HG03097 (cell line): ENCODE results near the gene LRMDA.

ENCODE experiments used
- ATAC-seq: cut with Tn5 transposase; IDR thresholded peaks from one replicate; pipeline ENCODE4 v1.9.1; 2021; ENCODE audit not compliant: unreplicated experiment, low FRiP score

Gene LRMDA

DNA sequence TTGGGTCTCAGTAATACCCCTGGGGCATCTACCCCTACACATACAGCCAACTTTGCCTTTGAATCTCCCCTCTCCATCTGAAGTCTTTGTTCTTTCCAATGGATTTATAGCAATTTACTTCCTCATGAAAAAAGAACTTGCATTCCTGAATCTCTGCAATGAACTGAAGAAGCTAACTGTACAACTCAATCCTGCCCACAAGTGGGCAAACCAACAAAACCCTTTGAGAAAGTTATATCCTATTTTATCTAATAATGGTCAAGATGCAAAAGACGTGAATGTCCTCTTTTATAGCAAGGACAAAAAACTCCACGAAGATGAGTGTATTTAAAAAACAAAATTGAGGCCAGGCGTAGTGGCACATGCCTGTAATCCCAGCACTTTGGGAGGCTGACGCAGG, 991.3 kb downstream of the LRMDA start:
- ATAC-seq = no peak

DNA sequence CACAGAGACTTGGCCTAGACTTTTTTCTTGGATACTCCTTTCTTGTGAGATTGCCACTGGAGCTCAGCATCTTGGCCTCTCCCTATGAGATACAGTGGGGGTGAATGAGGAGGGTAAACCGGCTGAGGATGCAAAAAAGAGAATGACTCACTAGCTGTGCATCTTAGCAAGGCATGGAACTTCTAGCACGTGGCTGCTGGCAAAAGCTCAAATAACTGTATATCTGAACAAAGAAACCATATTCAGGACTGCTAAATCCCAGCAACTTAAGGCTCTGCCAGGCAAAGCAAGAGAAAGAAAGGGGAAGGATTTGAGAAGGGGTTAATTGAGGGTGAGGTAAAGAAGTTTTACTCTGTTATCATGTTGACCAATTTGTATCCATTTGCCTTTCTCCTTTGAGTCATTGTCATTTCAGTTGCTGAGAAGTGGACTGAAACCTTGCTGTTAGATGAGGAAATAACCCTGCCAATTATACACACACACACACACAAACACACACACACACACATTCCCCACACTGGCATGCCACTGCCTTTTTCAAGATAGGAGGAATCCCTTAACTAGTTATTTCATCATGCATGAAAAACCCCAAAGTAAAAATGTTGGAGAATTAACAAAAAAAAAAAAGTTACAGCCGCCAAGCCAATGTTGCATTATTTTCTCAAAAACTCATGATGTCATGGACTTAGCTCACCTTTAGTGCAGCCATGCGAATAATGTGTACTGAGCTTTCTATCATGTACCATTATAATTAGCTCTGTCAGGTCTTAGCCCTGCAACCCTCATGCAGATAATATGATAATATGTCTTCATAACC, 997.3 kb downstream of the LRMDA start:
- ATAC-seq = no peak

- no peak for ATAC-seq
Measured at GRCh38 chr10:76429368-76430060, 998.1 kb downstream of the LRMDA start.

DNA sequence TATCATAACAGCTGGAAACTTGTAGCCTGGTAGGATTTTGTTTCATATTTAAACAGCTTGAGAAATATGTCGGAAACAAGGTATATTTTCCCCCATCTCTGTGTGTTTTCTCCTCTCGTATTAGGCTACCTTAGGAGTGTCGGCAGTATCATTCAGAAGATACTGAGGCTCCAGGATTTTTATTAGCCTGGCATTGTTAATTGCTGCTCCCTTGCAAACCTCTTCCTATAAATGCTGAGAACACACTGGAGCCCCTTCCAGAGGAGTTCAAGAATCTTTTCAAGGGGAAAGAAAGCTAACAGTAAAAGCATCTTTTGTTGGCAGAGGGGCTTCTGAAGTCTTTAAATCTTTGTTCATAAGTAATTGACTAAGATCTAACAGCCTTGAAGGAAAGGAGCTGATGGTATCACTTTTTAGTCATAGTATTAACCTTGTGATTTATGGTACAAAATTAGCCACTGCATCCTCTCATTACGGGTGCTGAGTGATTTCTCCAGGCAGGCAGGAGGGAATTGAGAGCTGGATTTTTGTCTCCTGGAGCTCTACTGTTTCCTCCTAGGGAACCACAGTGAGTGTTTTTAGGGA, 998.7 kb downstream of the LRMDA start:
- ATAC-seq = no peak

DNA sequence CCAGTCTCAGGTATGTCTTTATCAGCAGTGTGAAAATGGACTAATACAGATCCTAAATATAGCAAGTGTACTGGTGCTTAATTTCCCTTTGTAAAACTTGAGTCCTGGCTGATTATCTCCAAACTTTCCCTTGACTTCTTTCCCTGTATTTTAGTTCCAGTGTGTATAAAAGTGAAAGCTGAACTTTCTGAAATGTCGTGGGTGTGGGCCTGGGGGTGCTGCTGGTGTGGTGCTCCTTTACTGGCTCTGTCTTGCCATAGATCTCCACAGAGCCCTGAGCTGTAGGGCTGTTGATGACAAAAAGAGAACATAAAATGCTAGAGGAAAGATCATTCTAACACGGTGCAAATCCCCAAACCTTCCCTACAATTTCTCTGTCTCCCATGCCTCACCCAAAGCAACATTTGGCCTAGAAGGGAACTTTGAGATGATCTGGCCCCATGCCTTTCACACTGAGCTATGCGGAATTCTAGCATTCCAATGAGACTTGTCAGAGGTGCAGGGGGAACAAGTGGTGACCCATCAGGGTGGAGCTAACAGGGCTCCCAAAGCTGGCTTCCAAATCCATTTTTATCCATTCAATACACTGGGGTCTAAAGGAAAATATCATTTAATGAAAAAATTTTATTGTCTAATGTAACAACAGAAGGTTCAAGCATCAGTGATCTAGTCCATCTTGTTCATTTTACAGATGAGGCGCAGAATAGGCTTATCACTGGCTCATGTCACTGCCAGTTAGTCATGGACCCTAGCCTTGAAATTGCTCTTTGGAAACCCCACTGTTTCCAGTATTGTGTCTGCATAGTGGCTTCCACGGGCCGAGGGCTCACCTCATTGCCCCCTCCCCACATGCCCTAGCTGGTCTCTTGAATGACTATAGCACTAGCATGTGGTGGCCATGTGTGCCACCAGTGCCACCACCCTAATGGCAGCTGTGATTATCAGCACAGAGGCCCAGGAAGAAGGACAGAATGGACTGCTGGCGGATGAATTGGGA, 1000.9 kb downstream of the LRMDA start:
- ATAC-seq = no peak

GRCh38 chr10:76433161-76434005, 1002.0 kb downstream of the LRMDA start:
- no peak for ATAC-seq

GRCh38 chr10:76435157-76435556, 1003.7 kb downstream of the LRMDA start:
- no peak for ATAC-seq

GRCh38 chr10:76436401-76436811, 1005.0 kb downstream of the LRMDA start:
- ATAC-seq = no peak

GRCh38 chr10:76436981-76437380, 1005.6 kb downstream of the LRMDA start:
- no peak for ATAC-seq

DNA sequence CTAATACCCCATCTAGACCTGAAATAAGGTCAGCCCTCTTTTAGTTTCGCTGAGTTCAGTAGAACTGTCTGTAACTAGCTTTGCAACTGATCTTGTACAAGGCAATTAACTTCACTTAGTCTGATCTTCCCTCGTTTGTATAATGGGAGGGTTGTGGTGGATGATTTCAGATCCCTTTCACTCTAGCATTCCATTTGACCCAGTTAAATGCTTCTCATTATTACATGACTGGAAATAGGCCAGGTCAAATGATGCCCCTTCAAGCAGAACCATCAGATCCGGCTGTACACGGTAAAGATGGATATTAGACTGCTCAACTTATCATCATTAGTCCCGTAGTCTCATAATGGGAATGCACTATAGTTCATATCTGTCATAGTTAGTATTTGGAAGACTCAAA, 1009.0 kb downstream of the LRMDA start:
- no peak for ATAC-seq

DNA sequence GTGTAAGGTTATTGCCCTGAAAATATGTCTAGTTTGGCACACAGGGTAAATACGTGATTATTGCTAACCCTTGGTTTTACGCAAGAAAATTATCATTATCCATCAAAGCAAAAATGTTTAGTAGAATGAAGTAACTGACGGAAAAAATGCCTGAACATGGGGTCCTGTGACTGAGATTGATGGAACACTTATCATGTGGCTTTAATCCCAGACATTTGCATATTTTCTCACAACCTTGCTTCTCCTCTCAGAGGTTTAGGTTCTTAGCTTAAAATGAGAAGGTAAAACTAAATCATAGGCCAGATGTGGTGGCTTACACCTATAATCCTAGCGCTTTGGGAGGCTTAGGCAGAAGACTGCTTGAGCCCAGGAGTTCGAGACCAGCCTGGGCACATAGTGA, 1010.7 kb downstream of the LRMDA start:
- no peak for ATAC-seq

GRCh38 chr10:76444034-76444800, 1012.8 kb downstream of the LRMDA start:
- ATAC-seq = no peak

DNA sequence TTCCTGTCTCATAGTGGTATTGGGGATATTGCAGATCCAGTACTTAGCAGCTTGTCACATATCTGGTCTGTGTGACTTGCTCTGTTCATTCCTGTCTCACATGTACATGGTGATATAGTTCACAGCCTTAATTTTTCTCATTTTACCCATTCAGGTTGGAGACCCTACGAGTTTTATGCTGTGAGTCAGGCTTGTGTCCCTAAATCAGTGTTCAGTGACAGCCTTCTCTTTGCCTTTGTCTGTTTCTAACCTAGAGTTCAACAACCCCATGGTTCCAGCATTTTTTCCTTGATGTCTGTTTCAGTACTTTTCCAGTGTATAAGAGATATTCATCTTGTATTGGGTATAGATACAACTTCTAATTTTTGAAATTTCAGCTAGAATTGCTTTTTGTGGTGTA, 1016.2 kb downstream of the LRMDA start:
- no peak for ATAC-seq

DNA sequence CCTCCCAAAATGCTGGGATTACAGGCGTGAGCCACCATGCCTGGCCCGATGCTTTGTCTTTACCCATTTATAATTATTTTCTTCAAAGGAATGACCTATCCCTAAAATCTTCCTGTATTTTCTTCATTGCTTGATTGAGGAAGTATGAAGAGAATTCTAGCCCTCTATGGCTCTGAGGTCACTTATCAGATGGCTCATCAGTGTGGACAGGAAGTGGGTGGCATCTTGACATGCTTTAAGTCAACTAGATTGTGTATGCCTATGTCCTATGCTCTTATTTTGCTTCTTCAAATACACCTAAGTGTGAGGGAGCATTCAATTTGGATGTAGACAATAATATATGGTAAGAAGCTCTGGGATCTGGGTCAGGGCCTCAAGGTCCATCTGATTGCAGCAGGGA, 1020.5 kb downstream of the LRMDA start:
- ATAC-seq = no peak

- no peak for ATAC-seq
Measured at GRCh38 chr10:76453332-76453731, 1021.9 kb downstream of the LRMDA start.

GRCh38 chr10:76453997-76454396, 1022.6 kb downstream of the LRMDA start:
- no peak for ATAC-seq

- ATAC-seq = no peak
Measured at GRCh38 chr10:76454506-76455140, 1023.2 kb downstream of the LRMDA start.

- no peak for ATAC-seq
Measured at GRCh38 chr10:76456197-76456596, 1024.8 kb downstream of the LRMDA start.
